Measurements from ENCODE around the gene IRS2. TPM values are rescaled to one million over a fixed set of nuclear protein-coding genes. Genes with fewer than 3 reads are reported as not detected.

The IRS2 gene
- total RNA-seq, 2 experiments from 2014 or later: 0.63 to 2.7 TPM

DNA sequence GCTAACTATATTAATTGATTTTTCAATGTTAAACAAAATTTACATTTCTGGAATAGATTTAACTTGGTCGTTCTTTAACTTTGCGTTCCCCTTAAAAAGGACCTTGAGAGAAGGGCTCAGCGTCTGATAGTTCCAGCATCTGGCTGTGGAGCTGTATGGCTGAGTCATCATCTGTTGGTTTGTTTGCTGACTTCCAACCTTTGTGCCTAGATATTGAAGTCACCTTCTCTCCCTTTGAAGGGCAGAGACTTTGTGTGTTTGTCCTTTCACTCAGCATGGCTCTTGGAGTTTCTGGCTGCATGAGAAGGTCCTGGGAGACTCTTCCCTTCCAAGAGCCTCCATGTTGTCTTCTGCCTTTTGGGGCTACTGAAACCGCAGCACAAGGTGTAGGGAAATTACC, 16.6 kb upstream of the IRS2 start:
- TF ChIP-seq, protein P1, sequence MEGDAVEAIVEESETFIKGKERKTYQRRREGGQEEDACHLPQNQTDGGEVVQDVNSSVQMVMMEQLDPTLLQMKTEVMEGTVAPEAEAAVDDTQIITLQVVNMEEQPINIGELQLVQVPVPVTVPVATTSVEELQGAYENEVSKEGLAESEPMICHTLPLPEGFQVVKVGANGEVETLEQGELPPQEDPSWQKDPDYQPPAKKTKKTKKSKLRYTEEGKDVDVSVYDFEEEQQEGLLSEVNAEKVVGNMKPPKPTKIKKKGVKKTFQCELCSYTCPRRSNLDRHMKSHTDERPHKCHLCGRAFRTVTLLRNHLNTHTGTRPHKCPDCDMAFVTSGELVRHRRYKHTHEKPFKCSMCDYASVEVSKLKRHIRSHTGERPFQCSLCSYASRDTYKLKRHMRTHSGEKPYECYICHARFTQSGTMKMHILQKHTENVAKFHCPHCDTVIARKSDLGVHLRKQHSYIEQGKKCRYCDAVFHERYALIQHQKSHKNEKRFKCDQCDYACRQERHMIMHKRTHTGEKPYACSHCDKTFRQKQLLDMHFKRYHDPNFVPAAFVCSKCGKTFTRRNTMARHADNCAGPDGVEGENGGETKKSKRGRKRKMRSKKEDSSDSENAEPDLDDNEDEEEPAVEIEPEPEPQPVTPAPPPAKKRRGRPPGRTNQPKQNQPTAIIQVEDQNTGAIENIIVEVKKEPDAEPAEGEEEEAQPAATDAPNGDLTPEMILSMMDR (conservative IDR thresholded peaks at IDR 0.05; ENCODE audit: low read length): no peak
- TF ChIP-seq EZH2phosphoT487 (IDR thresholded peaks at IDR 0.05; ENCODE audit: borderline replicate concordance, low read depth, low read length): no peak
- ChIA-PET POLR2A (no interaction called here), CTCF (ENCODE audit: unreplicated experiment) (no interaction called here)
- H2AFZ ChIP-seq (ENCODE audit: low read length): no peak overlapping the region
- H3K4me3 ChIP-seq (ENCODE audit: low read depth, low read length, poor library complexity, severe bottlenecking): no peak overlapping the region
- H3K36me3 ChIP-seq (ENCODE audit: insufficient read depth, low read length): no peaks in the 10 kb centered on the region
- no peak overlapping the region for H3K4me2 ChIP-seq (ENCODE audit: low read length)
- no peaks in the 10 kb centered on the region for H3K9me2 ChIP-seq (ENCODE audit: insufficient read depth, low read length)
- BruUV-seq (replicated peaks): no TSS peak
- DNase-seq (ENCODE audit: low spot score): no peak
- no peak overlapping the region for H3K27ac ChIP-seq (ENCODE audit: low read depth, low read length, poor library complexity, severe bottlenecking)
- H3K9me3 ChIP-seq (ENCODE audit: low read length): no peaks in the 10 kb centered on the region
- intact Hi-C loops (cut with micrococcal nuclease; ENCODE audit: unreplicated experiment): no loop called here
- no peaks in the 10 kb centered on the region for H4K20me1 ChIP-seq (ENCODE audit: insufficient read depth, low read length)
- H3K79me2 ChIP-seq (ENCODE audit: insufficient read depth, low read depth, low read length): no peaks in the 10 kb centered on the region
- H3K4me1 ChIP-seq (ENCODE audit: insufficient read depth, low read length, poor library complexity, severe bottlenecking): no peaks in the 10 kb centered on the region

- POLR2A ChIA-PET: interaction anchor here (0.5 kb wide), 1 partner anchor 648 kb away, joined by 3 read pairs; no protein-coding TSS in a partner anchor
- CTCF ChIA-PET (ENCODE audit: unreplicated experiment): no interaction called here
- intact Hi-C loops (cut with micrococcal nuclease; ENCODE audit: unreplicated experiment): no loop called here
These were observed 8.6 kb upstream of the IRS2 start for GRCh38 chr13:109795011-109795410.

GRCh38 chr13:109794095-109794494, 7.7 kb upstream of the IRS2 start:
- intact Hi-C loops (cut with micrococcal nuclease; ENCODE audit: unreplicated experiment): no loop called here
- H2AFZ ChIP-seq (ENCODE audit: low read length): no peak overlapping the region
- POLR2A ChIA-PET: no interaction called here

More at GRCh38 chr13:109795011-109795410, 8.6 kb upstream of the IRS2 start:
- Histone ChIP-seq H3K4me3 (ENCODE audit: low read depth, low read length, poor library complexity, severe bottlenecking) (no peak overlapping the region), H3K4me1 (ENCODE audit: insufficient read depth, low read length, poor library complexity, severe bottlenecking) (no peaks in the 10 kb centered on the region), H3K36me3 (ENCODE audit: insufficient read depth, low read length) (no peaks in the 10 kb centered on the region), H2AFZ (ENCODE audit: low read length) (no peak overlapping the region), H3K4me2 (ENCODE audit: low read length) (no peak overlapping the region), H3K27ac (ENCODE audit: low read depth, low read length, poor library complexity, severe bottlenecking) (no peak overlapping the region), H3K9me2 (ENCODE audit: insufficient read depth, low read length) (no peaks in the 10 kb centered on the region), H3K9me3 (ENCODE audit: low read length) (no peaks in the 10 kb centered on the region), H3K79me2 (ENCODE audit: insufficient read depth, low read depth, low read length) (no peaks in the 10 kb centered on the region), H4K20me1 (ENCODE audit: insufficient read depth, low read length) (no peaks in the 10 kb centered on the region)
- BruUV-seq (replicated peaks): no TSS peak
- DNase-seq (ENCODE audit: low spot score): no peak
- no peak for TF ChIP-seq EZH2phosphoT487 (IDR thresholded peaks at IDR 0.05; ENCODE audit: borderline replicate concordance, low read depth, low read length)
- TF ChIP-seq, protein P1 (conservative IDR thresholded peaks at IDR 0.05; ENCODE audit: low read length): no peak

More at GRCh38 chr13:109794095-109794494, 7.7 kb upstream of the IRS2 start:
- no peak for DNase-seq (ENCODE audit: low spot score)
- TF ChIP-seq EZH2phosphoT487 (IDR thresholded peaks at IDR 0.05; ENCODE audit: borderline replicate concordance, low read depth, low read length): no peak
- TF ChIP-seq, protein P1 (conservative IDR thresholded peaks at IDR 0.05; ENCODE audit: low read length): no peak
- Histone ChIP-seq H3K79me2 (ENCODE audit: insufficient read depth, low read depth, low read length) (no peaks in the 10 kb centered on the region), H3K36me3 (ENCODE audit: insufficient read depth, low read length) (no peaks in the 10 kb centered on the region), H3K9me3 (ENCODE audit: low read length) (no peaks in the 10 kb centered on the region), H3K27ac (ENCODE audit: low read depth, low read length, poor library complexity, severe bottlenecking) (no peak overlapping the region), H3K4me3 (ENCODE audit: low read depth, low read length, poor library complexity, severe bottlenecking) (no peak overlapping the region), H3K9me2 (ENCODE audit: insufficient read depth, low read length) (no peaks in the 10 kb centered on the region), H3K4me1 (ENCODE audit: insufficient read depth, low read length, poor library complexity, severe bottlenecking) (no peaks in the 10 kb centered on the region), H4K20me1 (ENCODE audit: insufficient read depth, low read length) (no peaks in the 10 kb centered on the region), H3K4me2 (ENCODE audit: low read length) (no peak overlapping the region)
- no TSS peak for BruUV-seq (replicated peaks)
- CTCF ChIA-PET (ENCODE audit: unreplicated experiment): no interaction called here

Measured in OCI-LY7 (cell line).